Common myeloid progenitor, CD34-positive (primary cell): ENCODE data around the gene SRRM5.

ENCODE experiments used
- CTCF ChIA-PET: fragments of 350-600 bp; sonication (Branson Sonifier 250); formaldehyde crosslinking; loops from one replicate; lab custom pipeline; 2021; ENCODE audit warnings: antibody characterized with exemption; lab: Charles Lee
- POLR2A ChIA-PET: fragments of 350-600 bp; sonication (Branson Sonifier 250); formaldehyde crosslinking; loops from one replicate; lab custom pipeline; 2021; ENCODE audit warnings: antibody characterized with exemption; lab: Charles Lee
- DNase-seq, 3 donors: peaks; one replicate each; pipeline versions ENCODE4 v3.0.0 to v3.0.0-alpha.2; 2013
- H3K27ac ChIP-seq, 2 experiments: 1 replicate in 1 of 2; 2 replicates in 1 of 2; pipeline ENCODE4 v1.7.0; 2013; ENCODE audit warnings: inconsistent platforms in 2 of 2, low read length in 2 of 2, mild to moderate bottlenecking in 2 of 2, low read depth in 1 of 2, moderate library complexity in 1 of 2; ENCODE audit not compliant: severe bottlenecking in 2 of 2, insufficient read depth in 1 of 2, poor library complexity in 1 of 2
- H3K27me3 ChIP-seq, 5 experiments: replicated peaks in 2 of 5; 1 replicate in 3 of 5; 2 replicates in 2 of 5; pipeline versions ENCODE4 v1.6.1 to v1.7.0; 2013; ENCODE audit warnings: low read length in 4 of 5, mild to moderate bottlenecking in 2 of 5, moderate library complexity in 2 of 5, inconsistent platforms in 1 of 5; ENCODE audit not compliant: insufficient read depth in 5 of 5, control insufficient read depth in 4 of 5
- H3K36me3 ChIP-seq, 4 experiments: 1 replicate in 2 of 4; 2 replicates in 2 of 4; pipeline versions ENCODE4 v1.6.1 to v1.7.0; 2013; ENCODE audit warnings: low read length in 3 of 4, control low read depth in 1 of 4, mild to moderate bottlenecking in 1 of 4; ENCODE audit not compliant: control insufficient read depth in 4 of 4, insufficient read depth in 4 of 4
- H3K4me1 ChIP-seq, 4 experiments: 1 replicate in 3 of 4; 2 replicates in 1 of 4; pipeline versions ENCODE4 v1.6.1 to v1.7.1; 2013; ENCODE audit warnings: low read length in 3 of 4, mild to moderate bottlenecking in 3 of 4, control low read depth in 1 of 4, inconsistent platforms in 1 of 4, moderate library complexity in 1 of 4; ENCODE audit not compliant: control insufficient read depth in 4 of 4, insufficient read depth in 4 of 4; ENCODE audit errors: control extremely low read depth in 1 of 4
- H3K4me3 ChIP-seq, 7 experiments: 1 replicate in 4 of 7; 2 replicates in 3 of 7; pipeline versions ENCODE4 v1.5.1 to v1.7.0; 2013; ENCODE audit warnings: mild to moderate bottlenecking in 7 of 7, low read length in 6 of 7, moderate library complexity in 6 of 7, inconsistent platforms in 2 of 7, low read depth in 2 of 7, control low read depth in 1 of 7; ENCODE audit not compliant: insufficient read depth in 4 of 7, control insufficient read depth in 1 of 7; ENCODE audit errors: extremely low read depth in 1 of 7
- H3K9me3 ChIP-seq, 5 experiments: 1 replicate in 4 of 5; 2 replicates in 1 of 5; pipeline versions ENCODE4 v1.6.1 to v1.7.1; 2013; ENCODE audit warnings: low read length in 4 of 5, mild to moderate bottlenecking in 2 of 5, inconsistent platforms in 1 of 5, low read depth in 1 of 5, moderate library complexity in 1 of 5; ENCODE audit not compliant: control insufficient read depth in 4 of 5, insufficient read depth in 2 of 5; ENCODE audit errors: control extremely low read depth in 1 of 5
- whole genome bisulfite sequencing: methylation state at CpG from one replicate; pipeline ENCODE4 v1.1.5; 2013; ENCODE audit not compliant: insufficient coverage; 5-methylcytosine and 5-hydroxymethylcytosine counted together

The SRRM5 gene

DNA sequence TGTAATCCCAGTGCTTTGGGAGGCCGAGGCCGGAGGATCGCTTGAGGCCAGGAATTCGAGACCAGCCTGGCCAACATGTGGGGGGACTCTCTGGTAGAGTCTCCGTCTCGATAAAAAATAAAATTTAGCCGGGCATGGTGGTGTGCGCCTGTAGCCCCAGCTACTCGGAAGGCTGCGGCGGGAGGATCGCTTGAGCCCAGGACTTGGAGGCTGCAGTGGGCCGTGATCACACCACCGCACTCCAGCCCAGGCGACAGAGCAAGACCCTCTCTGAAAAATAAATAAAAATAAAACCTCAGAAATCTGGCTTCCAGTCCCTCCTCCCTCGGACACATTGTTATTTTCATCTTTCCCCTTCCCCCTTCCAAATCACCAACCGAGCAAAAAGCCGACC, 16.3 kb upstream of the SRRM5 start:
- Histone ChIP-seq H3K4me3 (peak overlapping the region; percentile 74 to 98 (median 92)), H3K9me3 (no peaks in the 10 kb centered on the region), H3K36me3 (peaks cover 2 to 45% (median 29%) of the 10 kb centered on the region in 4 experiments), H3K27ac (peak overlapping the region; percentile 72 to 100), H3K4me1 (peaks cover 23 to 43% (median 36%) of the 10 kb centered on the region in 4 experiments), H3K27me3 (no peaks in the 10 kb centered on the region)
- under 1% methylated on average over 17 of the region's 18 CpGs for WGBS
- CTCF ChIA-PET, result interaction anchor here (0.8 to 14.7 kb wide), 12 partner anchors 13 to 73 kb away, joined by 3 to 247 read pairs (median 5); partner anchors contain the start of genes PINLYP and XRCC1
- no peak for DNase-seq
- POLR2A ChIA-PET, result interaction anchor here (0.7 to 2.2 kb wide), 5 partner anchors 13 to 60 kb away, joined by 3 to 8 read pairs (median 5); partner anchors contain the start of genes PINLYP and XRCC1

- Histone ChIP-seq H3K27me3 (no peaks in the 10 kb centered on the region), H3K4me1 (peaks cover 23 to 43% (median 36%) of the 10 kb centered on the region in 4 experiments), H3K27ac (peak within 1 kb of the TSS; percentile 99 to 100), H3K4me3 (peak within 1 kb of the TSS; percentile 74 to 98 (median 92)), H3K36me3 (peaks cover 2 to 50% (median 34%) of the 10 kb centered on the region in 4 experiments), H3K9me3 (no peaks in the 10 kb centered on the region)
- 0% methylated on average over 46 of the region's 60 CpGs for WGBS
- DNase-seq, result peak; percentile 99 to 100 (median 99)
- ChIA-PET POLR2A (interaction anchor here (0.7 to 2.2 kb wide), 5 partner anchors 14 to 61 kb away, joined by 3 to 6 read pairs (median 3); partner anchors contain the start of genes PINLYP and XRCC1), CTCF (interaction anchor here (1.0 to 14.7 kb wide), 10 partner anchors 9 to 72 kb away, joined by 3 to 247 read pairs (median 6); no protein-coding TSS in a partner anchor)
Observed at GRCh38 chr19:43595999-43596841, 15.7 kb upstream of the SRRM5 start, which contains the start of the genes IRGQ and ZNF576. Gene IRGQ, minus strand, starts transcription at chr19:43596134. Its CDS starts 796 bp downstream, at chr19:43595338. Gene ZNF576, plus strand, starts transcription at chr19:43596595. Its CDS starts 514 bp downstream, at chr19:43597109.

GRCh38 chr19:43596842-43597461, 14.9 kb upstream of the SRRM5 start:
- peaks cover 23 to 43% (median 36%) of the 10 kb centered on the region in 4 experiments for H3K4me1 ChIP-seq
- H3K9me3 ChIP-seq, result no peaks in the 10 kb centered on the region
- CTCF ChIA-PET, result interaction anchor here (0.9 to 14.7 kb wide), 8 partner anchors 8 to 129 kb away, joined by 3 to 247 read pairs (median 6); no protein-coding TSS in a partner anchor
- H3K4me3 ChIP-seq, result peak overlapping the region; percentile 45 to 98 (median 86)
- H3K36me3 ChIP-seq, result peaks cover 2 to 50% (median 37%) of the 10 kb centered on the region in 4 experiments
- peak overlapping the region; percentile 99 to 100 for H3K27ac ChIP-seq
- DNase-seq, result no peak
- 32% methylated on average over 6 of the region's 7 CpGs for WGBS
- H3K27me3 ChIP-seq, result no peaks in the 10 kb centered on the region
- POLR2A ChIA-PET, result interaction anchor here (0.7 kb wide), 1 partner anchor 43 kb away, joined by 3 read pairs; no protein-coding TSS in a partner anchor

- peak overlapping the region in 6 of 7 experiments; percentile 83 to 98 (median 89) for H3K4me3 ChIP-seq
- POLR2A ChIA-PET, result interaction anchor here (1.0 kb wide), 1 partner anchor 94 kb away, joined by 3 read pairs; no protein-coding TSS in a partner anchor
- H3K4me1 ChIP-seq, result peaks cover 23 to 43% (median 36%) of the 10 kb centered on the region in 4 experiments
- DNase-seq, result peak in 2 of 3 donors; percentile 54 to 58
- CTCF ChIA-PET, result interaction anchor here (0.9 to 14.7 kb wide), 8 partner anchors 7 to 128 kb away, joined by 3 to 247 read pairs (median 4); no protein-coding TSS in a partner anchor
- WGBS, result 17% methylated on average over 3 of the region's 5 CpGs
- peaks cover 2 to 49% (median 34%) of the 10 kb centered on the region in 4 experiments for H3K36me3 ChIP-seq
- H3K27me3 ChIP-seq, result no peaks in the 10 kb centered on the region
- H3K9me3 ChIP-seq, result no peaks in the 10 kb centered on the region
- peak overlapping the region in 1 of 2 experiments; percentile 100 for H3K27ac ChIP-seq
Observed at GRCh38 chr19:43597876-43598275, 14.0 kb upstream of the SRRM5 start.

GRCh38 chr19:43598445-43599240, 13.2 kb upstream of the SRRM5 start:
- CTCF ChIA-PET, result interaction anchor here (1.0 to 14.7 kb wide), 6 partner anchors 8 to 127 kb away, joined by 3 to 247 read pairs (median 4); no protein-coding TSS in a partner anchor
- Histone ChIP-seq H3K27ac (peak overlapping the region in 1 of 2 experiments; percentile 100), H3K27me3 (no peaks in the 10 kb centered on the region), H3K4me3 (peak overlapping the region in 1 of 7 experiments; percentile 86), H3K36me3 (peaks cover 2 to 44% (median 28%) of the 10 kb centered on the region in 4 experiments), H3K9me3 (no peaks in the 10 kb centered on the region), H3K4me1 (peaks cover 23 to 43% (median 36%) of the 10 kb centered on the region in 4 experiments)
- no peak for DNase-seq
- 96% methylated on average over 18 of the region's 19 CpGs for WGBS
- POLR2A ChIA-PET, result interaction anchor here (1.0 kb wide), 1 partner anchor 95 kb away, joined by 3 read pairs; no protein-coding TSS in a partner anchor
